CD4-positive, alpha-beta T cell treated with Interleukin-4 for 1 hour (primary cell): ENCODE measurements around the gene MTHFSD.

ENCODE experiments used
- DNase-seq, 2 donors: peaks; one replicate each; pipeline ENCODE4 v3.0.0-alpha.2; 2020 to 2022

Gene MTHFSD

GRCh38 chr16:86511317-86512161 is 43.5 kb downstream of the MTHFSD start:
- DNase-seq = no peak

DNA sequence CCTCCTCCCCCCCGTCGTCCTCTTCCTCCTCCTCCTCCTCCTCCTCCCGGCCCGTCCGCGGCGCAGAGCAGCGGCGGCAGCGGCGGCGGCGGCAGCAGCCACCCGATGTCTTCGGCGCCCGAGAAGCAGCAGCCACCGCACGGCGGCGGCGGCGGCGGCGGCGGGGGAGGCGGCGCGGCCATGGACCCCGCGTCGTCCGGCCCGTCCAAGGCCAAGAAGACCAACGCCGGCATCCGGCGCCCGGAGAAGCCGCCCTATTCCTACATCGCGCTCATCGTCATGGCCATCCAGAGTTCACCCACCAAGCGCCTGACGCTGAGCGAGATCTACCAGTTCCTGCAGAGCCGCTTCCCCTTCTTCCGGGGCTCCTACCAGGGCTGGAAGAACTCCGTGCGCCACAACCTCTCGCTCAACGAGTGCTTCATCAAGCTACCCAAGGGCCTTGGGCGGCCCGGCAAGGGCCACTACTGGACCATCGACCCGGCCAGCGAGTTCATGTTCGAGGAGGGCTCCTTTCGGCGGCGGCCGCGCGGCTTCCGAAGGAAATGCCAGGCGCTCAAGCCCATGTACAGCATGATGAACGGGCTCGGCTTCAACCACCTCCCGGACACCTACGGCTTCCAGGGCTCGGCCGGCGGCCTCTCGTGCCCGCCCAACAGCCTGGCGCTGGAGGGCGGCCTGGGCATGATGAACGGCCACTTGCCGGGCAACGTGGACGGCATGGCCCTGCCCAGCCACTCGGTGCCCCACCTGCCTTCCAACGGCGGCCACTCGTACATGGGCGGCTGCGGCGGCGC is 44.4 kb downstream of the MTHFSD start, which contains the start of gene FOXF1:
Gene FOXF1, plus strand, starts transcription at position 63 of the 797 bp plus-strand sequence. Its CDS starts 43 bp downstream, at position 106.
- DNase-seq = no peak

DNA sequence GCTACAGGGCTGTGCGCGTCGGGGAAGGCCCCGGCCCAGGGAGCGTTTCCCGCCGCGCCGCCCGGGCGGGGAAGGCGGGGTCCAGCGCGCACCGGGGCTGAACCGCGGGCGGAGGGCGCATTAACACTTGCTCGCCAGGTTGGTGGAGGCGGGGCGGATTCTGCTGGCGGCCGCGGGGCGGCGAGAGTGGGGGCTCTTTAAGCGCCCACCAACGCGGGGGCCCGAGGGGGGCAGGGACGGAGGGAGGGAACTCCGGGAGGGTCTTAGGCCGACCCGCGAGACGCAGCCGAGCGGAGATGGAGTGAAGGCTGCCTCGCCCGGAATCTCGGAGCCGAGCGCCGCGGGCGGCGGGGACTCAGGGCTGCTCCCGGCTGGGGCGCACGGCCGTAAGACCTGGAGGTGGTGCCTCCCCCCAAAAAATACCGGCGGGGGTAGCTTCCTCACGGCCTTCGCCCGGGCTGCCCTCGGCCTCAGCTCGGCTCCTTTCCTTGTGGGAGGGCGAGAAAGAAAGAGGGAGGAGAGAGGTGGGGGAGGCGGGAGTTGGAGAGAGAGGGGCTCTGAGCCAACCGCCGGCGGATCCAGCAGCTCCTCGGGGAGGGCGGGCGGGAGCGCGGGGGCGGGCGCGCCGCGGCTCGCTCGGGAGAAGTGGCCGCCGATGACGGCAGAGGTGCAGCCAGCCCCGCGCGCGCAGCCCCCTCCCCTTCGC is 45.1 kb downstream of the MTHFSD start:
- DNase-seq = no peak

GRCh38 chr16:86508947-86509758 is 45.9 kb downstream of the MTHFSD start:
- DNase-seq = no peak

DNA sequence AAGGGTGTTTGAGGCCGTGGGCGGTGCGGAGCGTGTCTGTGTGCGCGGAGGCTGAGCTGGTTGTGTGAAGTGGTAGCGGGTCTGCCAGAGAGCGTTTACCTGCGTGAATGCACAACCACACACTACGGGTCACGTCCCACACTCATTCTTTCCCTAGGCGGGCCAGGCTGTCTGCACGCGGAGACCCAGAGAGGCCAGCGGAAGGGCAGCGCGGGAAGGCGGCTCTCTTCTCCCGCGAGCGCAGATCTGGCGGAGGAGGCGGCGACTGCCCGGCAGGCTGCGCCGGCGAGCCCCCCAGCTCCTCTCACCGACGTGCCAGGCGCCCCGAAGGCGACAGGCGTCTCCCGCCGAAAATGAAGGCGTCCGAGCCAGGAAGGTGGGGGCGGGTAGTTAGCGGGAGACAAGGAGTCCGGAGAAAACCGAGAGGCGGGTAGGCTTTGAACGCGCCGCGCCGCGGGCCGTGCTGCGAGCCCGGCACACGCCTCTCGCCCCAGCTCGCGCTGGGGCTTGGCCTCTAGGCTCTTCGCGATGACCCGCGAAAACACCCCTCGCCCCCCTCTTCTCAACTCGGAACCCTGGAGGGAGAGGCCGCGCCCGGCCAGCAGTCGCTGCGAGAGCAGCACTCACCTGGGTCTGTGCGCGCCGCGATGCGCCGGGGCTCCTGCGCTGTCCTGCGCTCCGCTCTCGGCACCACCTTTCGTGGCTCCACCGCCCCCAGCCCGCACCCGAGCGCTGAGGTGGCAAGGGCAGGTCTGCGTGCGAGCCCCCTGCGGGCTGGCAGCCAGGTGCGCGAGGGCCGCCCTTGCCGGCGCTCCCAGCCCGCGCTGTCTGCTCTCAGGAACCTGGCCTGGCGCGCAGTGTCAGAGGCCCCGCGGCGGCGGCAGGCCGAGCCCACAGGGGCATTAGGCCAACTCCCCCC is 46.7 kb downstream of the MTHFSD start:
- no peak for DNase-seq

- DNase-seq = no peak
These were observed 47.6 kb downstream of the MTHFSD start for GRCh38 chr16:86507173-86508027.

- DNase-seq = no peak
These were observed 48.9 kb downstream of the MTHFSD start for GRCh38 chr16:86505899-86506864.

GRCh38 chr16:86505185-86505898 is 49.7 kb downstream of the MTHFSD start:
- no peak for DNase-seq

DNA sequence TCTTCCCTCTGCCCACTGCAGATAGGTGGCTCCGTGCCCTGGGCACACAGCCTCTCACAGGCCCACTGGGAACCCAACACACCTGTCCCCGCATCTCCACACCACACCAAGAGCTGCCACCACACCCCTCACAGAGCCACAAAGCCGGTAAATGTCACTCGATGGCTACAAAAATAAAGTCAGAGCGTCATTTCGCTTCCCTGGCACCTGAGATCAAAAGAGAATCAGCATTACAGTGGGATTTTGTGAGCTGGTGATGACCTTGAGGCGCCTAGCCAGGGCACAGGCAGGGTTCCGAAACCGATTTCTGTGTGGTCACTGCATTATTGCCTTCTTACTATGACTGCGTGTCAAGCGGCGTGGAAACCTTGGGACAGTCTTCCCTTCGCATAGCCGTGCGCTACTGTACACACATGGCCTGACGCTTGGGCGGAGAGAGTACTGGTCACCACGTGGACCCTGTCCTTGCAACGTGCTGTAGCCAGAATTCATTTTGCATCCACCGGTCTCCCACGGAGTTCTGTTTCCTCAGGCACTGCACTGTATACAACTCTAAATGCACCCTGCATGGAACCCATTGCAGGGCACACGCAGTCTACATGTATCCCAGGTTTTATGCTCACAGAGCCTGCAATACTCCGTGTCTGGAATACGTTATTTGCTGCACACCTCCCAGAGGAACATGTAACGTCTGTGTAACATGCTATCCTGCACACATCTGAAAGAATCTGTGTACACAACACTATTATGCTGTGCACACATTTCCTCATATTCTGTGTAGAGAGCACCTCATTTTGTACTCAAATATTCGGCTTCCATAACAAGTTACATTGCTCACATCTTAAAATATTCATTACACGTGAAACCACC is 50.5 kb downstream of the MTHFSD start:
- DNase-seq = no peak

- DNase-seq = no peak
These were observed 51.2 kb downstream of the MTHFSD start for GRCh38 chr16:86503830-86504229.

GRCh38 chr16:86502856-86503748 is 51.9 kb downstream of the MTHFSD start:
- no peak for DNase-seq

DNA sequence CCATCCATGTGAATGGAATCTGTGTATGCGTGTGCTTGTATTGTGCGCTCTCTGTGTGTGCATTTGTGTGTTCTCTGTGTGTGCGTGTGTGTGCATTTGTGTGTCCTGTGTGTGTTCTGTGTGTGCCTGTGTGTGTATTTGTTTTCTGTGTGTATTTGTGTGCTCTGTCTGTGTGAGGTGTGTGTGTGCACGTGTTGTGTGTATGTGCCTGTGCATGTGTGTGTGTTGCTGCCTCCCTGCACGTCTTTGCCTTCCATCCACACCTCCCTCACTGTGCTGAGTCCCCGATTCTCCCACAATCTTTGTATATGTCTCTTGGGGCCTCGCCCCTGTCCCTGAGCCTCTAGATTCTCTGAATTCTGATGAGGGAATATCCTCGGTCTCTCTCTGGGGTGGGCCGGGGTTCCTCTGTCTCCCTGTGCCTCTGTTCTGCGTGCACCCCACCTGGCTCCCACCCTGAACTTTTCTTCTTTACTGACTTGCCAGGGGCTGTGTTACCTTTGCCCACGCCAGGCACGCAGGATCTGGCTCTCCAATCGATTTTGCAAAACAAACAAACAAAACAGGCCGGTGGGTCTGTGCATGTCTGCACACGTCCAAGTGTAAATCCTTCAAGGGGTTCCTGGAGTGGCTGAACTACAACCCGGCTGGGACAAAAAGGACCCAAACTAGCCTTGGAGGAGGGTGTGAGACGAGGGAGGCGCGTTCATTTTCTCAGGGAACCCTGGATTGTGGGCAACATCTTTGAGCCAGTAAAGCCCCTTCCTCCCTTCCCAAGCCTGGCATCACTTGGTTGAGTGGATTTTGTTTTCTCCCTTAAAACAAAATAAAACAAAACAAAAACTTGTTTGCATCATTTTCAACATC is 52.8 kb downstream of the MTHFSD start:
- DNase-seq = no peak

DNA sequence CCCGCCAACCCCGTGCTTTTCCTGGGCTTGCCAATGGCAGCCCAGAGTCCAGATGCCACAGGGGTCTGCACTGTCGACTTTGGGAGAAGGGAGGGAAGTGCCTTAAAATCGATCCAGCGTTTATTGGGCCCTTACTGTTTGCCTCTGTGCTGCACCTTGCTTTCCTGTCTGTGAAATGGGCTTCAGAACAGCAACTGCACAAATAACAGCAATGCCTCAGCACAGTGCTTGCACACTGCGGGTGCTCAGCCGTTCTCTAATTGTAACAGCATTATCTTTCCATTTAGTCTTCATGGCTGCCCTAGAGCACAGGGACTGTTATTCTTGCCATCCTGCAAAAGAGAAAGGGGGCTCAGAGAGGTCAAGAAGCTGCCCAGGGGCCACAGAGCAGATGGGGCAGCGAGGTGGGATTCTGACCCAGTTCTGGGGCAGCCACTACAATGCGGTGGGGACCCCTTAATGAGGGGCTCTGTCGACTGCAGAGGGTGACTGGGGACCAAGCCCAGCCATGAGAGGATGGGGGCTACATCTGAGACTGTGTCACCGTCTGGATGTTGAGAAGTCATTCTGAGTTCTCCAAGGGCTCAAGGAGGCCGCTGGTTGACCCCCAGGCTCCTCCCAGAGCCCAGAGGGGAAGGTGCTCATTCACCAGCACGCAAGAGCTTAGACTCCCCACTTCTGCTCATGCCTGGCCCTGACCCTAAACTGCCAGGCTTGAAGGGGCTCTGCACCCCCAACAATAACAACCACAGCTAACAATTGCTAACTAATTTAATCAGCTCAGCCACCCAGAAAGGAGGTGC is 54.1 kb downstream of the MTHFSD start:
- DNase-seq = no peak
